Stimulated activated CD8-positive, alpha-beta memory T cell treated with anti-CD3 and anti-CD28 coated beads, Interleukin-7, amount 100 ng/mL, for 24 hours (primary cell): ENCODE data around the gene MRPS31.
"Not testable (repeated sequence)": the region's sequence is repeated elsewhere in the genome, so short reads cannot be mapped to it uniquely, and the experiment has no call there.

Experiments used
- DNase-seq: peaks from one replicate; pipeline ENCODE4 v3.0.0-alpha.2; 2020; ENCODE audit warnings: low read depth

Gene MRPS31

DNA sequence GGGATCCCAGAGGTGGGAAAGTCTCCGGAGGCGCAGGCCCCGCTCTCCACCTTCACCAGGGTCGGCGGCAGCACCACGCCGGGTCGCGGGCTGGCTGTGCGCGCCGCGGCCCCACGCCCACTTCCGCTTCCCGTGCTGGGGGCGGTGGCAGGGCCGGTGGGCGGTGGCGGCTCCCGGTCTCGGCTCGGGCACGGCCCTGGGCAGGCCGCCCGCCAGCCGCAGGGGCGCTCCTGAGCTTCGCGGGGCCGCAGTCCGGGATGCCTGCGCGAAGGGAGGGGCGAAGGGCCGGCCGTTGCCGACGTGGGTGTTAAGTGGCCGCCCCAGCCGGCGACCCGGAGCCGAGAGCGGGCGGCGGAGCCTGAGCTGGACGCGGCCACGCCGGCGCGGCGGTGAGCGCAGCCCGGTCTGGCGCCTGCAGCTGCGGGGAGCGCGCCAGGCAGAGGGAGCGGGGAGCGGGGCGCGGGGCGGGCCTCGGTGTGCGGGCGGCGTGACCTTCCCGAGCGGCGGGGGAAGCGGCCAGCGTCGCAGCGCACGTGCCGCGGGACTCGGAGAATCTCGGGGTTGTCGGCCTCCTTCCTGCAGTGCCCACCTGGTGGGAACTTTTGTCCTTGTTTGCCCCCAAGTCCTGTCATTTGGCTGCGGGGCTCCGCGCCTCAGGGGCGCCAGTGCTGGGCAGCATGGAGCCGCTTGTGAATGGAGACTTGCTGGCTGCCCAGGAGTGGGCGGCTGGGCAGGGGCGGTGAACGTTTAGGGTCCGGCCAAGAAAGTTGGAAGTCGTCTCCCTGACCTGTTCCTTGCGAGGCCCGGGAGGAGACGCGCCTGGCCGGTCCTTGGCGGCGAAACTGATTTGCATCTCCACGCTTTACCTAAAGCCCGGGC is 18.5 kb upstream of the MRPS31 start, which contains the start of gene SLC25A15:
Gene SLC25A15, plus strand, starts transcription at position 337 of the 879 bp plus-strand sequence. CDS start 3,616 bp downstream, outside the sequence.
- DNase-seq = peak; percentile 40

DNA sequence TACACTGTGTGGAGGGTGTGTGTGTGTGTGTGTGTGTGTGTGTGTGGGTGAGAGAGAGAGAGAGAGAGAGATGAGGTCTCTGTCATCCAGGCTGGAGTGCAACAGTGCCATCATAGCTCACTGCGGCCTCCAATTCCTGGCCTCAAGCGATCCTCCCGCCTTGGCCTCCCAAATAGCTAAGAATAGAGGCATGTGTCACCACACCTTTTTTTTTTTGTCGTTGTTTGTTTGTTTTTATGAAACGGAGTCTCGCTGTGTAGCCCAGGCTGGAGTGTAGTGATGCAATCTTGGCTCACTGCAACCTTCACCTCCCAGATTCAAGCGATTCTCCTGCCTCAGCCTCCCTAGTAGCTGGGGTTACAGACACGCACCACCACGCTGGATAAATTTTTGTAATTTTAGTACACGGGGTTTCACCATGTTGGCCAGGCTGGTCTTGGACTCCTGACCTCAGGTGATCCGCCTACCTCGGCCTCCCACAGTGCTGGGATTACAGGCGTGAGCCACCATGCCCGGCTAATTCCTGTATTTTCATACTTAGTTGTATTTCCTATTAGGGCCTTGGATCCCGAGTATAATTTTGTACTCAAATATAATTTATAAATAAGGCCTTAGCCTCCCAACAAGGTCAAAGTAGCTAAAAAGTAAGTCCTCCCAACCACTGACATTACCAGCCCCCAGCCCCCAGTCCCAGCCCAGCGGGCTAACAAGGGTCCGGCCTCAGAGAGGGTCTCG is 17.7 kb upstream of the MRPS31 start:
- DNase-seq = not testable (repeated sequence)

DNA sequence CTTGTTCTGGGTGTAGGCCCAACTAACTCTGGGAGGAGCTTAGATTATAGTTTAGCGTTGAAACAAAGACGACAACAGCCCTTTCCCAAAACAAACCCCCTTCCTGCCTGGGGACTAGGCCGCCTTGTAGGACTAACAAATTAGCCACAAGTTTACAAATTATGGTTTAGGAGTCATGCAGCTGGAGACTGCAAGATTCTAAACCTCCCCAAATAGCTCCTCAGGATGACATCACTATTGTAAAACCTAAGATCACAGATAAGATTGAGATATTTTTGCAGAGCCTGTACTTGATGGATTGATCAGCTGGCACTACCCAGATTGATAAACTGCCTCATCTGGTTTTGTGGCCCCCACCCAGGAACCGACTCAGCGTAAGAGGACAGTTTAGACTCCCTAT is 16.1 kb upstream of the MRPS31 start:
- no peak for DNase-seq

DNA sequence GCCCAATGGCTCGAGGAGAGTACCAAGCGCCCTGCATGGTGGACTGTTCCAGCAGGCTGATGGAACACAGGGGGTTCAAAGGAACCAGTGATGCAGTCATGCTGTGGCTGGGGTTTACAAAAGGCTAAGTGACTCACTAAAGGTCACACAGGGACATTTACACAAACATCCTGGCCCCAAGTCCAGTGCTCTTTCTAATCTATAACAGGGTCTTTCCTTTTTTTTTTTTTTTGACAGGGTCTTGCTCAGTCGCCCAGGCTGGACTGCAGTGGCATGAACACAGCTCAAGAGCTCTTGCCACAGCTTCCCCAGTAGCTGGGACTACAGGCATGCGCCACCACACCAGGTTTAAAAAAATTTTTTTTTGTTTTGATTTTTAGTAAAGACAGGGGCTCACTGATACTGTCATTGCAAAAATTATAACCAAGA is 15.6 kb upstream of the MRPS31 start:
- DNase-seq = no peak

DNA sequence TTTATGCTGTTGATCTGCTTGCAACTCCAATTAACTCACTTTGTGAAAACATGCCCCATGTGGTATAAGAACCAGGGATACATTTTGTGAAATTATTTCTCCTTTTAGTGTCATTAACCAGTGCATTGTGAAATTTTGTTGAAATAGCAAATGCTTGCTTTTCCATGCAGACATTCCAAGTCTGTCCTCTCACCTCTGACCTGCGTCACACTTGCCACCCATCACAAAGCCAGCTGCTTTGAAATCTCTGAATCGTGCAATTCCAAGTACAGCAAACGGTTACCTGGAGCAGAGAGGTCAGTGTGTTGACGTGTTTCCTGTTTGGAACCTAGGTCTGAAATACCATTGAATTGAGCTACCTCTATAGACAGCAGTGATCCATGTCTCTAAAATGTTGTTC is 13.6 kb upstream of the MRPS31 start:
- no peak for DNase-seq

DNA sequence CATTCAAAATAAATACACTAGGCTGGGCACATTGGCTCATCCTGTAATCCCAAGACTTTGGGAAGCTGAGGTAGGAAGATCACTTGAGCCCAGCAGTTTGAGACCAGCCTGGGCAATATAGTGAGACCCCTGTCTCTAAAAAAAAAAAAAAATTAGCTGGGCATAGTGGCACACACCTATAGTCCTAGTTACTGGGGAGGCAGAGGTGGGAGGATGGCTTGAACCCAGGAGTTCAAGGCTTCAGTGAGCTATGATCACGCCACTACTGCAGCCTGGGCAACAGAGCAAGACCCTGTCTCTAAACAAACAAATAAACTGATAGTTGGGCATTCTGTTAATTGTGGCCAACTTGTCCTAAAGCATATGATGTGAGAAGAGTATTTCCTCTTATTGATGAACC is 12.0 kb upstream of the MRPS31 start:
- not testable (repeated sequence) for DNase-seq

DNA sequence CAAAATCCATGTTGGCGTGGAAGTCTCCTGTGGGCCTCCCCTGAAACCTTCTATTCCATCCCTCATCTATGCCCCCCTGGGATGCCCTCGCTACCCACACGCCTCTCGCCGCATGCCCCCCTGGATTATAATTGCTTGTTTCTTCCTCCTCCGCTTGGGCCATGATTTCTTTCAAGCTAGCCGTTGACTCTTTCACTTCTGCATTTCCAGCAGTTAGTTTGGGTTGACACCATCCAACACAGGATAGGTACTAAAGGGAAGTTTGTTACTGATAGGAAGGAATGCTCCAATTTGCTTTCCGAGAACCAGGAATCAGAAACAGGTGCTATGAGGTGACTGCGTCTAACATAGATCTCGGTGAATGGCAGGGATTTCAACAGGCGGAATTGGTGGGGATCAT is 10.7 kb upstream of the MRPS31 start:
- DNase-seq = no peak

DNA sequence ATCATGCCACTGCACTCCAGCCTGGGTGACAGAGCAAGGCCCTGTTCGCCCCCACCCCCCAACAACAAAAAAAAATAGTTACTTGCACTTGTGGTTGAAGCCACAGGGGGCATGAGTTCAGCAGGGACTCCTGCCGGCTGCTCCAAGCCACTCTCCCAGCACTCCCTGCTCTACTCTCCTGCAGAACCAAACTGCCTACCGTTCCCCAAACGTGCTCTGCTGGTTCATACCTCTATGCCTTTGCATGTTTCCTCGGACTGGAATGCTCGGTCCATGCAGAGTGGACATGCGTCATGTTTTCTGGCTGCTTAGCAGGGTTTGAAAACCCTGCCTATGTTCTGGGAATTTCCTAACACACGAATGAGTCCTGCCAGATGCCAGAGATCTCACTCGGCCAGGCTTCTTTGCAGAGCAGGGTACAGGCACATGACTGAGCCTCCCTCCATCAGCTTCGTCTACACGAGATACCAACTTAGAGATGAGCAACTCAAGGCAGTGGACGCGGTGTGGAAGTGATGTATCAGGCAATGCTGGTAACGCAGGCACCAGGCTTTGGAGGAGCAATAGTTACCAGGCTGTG is 9.9 kb upstream of the MRPS31 start:
- DNase-seq = no peak

DNA sequence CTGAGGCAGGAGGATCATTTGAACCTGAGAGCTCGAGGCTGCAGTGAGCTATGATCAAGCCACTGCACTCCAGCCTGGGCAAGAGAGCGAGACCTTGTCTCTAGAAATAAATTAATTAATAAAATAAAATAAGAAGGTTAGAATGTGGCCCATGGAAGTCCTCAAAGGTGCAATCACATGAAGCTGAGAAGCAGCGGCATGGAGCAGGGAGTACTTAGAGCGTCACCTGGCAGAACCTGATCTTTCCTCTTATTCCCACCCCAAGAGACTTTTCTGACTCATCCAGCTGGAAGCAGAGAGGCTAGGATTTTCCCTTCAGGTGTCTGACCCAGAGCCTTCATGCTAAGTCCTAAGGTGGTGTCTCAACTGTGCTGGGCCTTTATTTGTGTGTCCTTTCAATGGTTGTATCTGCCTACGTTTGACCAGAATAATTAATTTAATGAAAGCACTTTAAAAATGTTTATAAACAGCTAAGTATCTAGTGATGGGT is 8.9 kb upstream of the MRPS31 start:
- no peak for DNase-seq

DNA sequence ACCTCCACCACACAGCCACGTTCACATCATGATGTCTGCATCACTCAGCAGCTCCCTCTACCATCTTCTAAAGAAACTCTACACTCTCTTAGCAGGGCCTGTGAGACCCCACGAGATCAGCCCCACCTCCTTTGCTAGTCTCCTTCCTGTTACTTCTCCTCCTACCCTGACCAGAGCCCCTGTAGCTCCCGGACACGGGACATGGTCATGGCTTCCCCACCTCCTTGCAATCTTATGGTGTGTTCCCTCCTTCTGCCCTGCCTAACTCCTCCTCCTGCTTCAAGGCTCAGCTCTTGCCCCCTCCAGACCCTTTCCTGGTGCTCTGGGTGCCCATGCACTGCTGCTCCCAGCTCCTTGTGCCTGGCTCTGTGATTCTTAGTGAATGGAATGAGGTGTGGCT is 8.1 kb upstream of the MRPS31 start:
- no peak for DNase-seq

DNA sequence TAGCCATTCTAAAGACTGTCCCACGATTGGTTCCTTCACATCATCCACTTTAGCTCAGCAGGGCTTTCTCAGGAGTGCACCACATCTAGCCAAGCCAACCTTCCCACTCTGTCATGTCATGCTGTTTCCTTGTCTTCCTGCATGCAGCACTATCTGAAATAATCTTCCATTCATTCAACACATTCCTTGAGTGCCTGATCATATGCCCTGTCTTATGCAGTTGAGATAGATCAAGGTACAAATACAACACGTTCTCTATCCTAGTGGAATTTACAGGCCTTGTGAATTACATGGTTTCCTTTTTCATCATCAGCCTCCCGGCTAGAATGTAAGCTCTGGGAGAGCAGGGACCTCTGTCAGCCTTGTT is 6.8 kb upstream of the MRPS31 start:
- DNase-seq = no peak

DNA sequence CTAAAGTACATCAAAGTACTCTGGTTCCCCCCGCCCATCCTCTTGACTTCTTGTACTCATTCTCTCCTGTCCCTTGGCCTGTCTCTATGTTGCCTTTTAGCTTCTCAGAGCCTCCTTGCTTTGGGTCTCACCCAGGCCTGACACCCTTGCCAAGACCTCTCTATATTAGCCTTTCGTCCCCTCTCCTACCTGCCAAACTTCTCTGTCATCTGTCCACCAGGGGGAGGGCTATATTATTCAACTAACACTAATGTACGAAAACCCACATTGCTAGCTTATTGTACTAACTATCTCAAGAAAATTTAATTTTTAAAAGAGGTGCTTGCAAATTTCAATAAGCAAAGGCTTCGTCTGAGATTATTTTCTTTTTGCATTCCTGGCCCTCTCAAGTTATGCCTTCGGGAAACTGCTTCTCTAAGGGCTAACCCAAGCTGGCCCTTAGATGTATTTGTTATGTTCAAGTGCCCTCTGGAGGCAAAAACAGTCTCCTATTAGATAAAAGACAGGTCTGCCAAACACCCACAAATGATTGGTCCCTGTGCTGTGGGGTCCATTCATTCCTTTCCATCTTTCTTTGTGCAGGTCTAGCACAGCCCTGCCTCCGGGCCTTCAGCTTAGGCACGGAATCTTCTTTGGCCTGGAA is 6.3 kb upstream of the MRPS31 start:
- DNase-seq = no peak

DNA sequence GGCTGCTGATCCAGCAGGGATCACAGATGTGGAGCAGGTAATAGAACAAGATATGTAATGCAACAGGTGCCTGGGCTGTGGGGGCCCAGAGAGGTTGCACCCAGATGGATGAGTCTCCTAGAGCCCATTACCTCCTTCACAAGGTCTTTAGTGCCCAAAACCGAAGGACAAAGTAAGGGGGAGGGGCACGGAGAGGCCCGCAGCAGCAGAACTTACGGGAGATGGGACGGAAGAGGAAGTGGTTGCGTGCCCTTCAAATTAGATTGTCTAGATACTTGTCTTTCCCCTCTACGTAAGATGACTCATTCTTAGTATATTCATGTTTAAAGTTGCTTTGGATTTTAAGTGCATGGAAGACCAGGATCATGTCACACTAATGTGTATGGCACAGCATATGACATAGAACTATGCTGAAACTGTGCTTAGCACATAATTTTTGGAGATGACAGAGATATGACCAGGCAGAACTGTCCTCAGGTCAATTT is 5.7 kb upstream of the MRPS31 start:
- peak; percentile 19 for DNase-seq

DNA sequence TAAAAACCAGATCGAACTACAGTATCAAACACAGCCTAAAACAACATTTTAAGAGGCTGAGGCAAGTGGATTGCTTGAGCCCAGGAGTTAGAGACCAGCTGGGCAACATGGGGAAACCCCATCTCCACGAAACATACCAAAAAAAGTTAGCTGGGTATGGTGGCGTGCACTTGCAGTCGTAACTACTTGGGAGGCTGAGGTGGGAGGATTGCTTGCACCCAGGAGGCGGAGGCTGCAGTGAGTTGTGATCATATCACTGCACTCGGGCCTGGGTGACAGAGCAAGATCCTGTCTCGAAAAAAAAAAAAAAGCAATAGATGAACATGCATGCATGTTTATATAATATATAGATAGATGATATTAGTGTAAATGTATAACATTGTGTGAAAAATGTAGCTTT is 5.2 kb upstream of the MRPS31 start:
- DNase-seq = no peak

DNA sequence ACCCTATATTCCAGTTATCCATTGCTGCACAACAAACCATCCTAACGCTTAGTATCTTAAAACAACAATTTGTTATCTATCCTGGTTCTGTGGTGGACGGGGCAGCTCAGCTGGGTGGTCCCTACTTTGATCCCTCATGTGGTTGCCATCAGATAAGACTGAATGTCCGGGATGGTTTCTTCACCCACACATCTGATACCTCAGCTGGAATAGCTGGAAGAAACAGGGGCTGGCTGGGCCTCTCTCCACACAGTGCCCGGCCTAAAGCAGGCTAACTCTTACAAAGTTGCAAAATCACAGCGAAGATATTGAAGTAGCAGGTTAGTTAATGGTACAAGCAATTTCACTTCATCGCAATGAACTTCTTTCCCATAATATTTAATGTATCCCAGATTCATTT is 3.7 kb upstream of the MRPS31 start:
- DNase-seq = no peak

DNA sequence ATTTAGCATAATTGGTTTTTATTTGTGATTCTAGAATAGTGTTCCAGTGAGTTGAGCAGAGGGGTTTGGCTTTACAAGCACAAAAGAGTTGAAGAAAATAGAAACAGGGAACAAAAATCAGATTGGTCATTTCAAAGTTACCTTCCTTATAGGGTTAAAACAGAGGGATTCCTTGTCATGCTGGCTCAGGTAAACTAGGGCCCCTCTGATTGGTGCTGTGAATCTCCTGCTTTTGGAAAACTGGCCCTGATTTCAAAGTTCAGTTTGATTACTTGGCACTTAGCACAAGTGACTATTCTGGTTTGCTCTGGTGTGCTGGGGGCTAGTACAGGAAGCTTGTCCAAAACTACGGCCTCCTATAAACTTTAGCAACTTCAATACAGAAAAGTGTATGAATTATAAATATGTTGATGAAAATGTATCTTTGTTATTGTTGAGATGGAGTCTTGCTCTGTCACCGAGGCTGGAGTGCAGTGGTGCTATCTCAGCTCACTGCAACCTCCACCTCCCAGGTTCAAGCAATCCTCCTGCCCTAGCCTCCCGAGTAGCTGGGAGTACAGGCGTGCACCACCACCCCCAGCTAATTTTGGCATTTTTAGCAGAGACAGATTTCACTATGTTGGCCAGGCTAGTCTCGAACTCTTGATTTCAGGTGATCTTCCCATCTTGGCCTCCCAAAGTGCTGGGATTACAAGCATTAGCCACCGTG is 1.9 kb upstream of the MRPS31 start:
- DNase-seq = no peak

DNA sequence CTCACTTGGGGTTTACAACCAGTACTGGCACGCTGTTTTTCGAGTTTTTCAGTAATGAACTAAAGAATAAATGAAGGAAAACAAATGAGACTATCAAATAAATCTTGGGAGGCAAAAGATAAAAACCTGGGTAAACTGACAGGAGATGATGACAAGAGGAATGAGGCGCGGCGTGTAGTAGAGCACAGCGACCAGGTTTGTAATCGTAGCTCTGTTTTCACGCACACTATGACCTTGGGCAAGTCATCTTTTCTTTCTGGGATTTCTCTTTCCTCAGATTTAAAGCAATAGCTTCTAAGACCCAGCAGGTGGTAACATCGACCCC is 419 bp downstream of the MRPS31 start:
- no peak for DNase-seq

DNA sequence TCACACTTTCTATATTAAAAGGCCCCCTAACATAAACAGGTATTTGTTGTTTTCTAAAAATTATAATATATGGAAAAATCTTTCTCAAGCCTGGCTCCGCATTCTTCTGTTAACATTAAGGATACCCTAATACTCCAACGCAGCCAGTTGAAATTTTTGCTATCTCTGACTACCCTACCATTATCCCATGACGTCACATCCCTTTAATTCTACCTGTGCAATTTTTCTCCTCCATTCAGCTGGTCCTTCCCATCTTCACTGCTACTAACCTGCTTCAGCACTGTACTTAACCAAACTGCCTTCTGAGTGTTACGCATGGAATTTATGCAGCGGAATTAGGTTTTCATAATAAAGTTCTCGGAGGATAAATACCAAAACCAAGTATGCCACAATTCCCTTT is 1.0 kb downstream of the MRPS31 start:
- DNase-seq = no peak

DNA sequence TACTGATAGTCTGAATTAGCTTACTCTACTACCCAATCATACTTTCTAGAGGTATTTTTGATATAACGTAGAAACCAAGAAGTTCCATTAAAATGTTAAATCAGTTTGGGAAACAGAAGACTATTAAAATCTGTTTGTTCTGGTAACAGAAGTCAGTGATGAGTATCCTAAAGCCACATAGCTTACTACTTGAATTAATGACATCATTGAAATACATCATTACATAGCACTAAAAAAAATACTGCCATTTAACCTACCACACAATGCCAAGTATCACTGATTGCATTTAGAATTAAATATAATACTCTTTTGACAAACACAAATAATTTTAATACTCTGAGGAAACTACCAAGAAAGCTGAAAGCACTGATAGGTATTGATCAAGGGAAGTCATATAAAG is 5.4 kb downstream of the MRPS31 start:
- no peak for DNase-seq

DNA sequence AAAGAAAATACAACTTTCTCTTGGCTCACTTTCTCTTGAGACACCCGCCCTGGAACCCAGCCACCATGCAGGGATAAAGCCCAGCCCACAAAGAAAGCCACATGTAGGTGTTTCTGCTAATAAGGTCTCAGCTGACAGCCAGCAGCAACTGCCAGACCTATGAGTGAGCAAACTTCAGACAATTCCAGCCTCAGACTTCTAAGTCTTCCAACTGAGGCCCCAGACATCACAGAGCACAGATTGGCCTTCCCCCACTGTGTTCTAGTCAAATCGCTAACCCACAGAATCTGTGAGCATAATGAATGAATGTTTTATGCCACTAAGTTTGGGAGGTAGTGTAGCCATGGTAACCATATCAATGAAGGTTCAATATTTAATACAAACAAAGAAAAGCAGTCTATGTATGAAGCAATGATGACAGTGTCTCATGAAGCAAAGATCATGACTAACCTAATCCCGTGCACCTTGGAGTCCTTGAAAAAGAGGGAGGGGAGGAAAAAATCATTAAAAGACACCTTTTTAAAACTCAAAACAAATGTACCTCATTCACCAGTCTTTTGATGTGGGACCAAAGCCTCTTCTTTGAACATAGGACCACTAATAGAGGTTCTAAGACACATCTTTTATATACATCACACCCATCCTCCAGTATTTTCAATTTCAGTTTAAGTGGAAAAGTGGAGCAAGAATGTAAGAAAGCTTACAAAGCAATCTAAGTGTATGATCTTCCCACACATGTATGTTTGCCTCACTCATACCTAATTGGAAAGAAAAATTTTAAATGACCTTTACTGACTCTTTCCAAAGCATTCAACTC is 6.2 kb downstream of the MRPS31 start:
- DNase-seq = no peak

DNA sequence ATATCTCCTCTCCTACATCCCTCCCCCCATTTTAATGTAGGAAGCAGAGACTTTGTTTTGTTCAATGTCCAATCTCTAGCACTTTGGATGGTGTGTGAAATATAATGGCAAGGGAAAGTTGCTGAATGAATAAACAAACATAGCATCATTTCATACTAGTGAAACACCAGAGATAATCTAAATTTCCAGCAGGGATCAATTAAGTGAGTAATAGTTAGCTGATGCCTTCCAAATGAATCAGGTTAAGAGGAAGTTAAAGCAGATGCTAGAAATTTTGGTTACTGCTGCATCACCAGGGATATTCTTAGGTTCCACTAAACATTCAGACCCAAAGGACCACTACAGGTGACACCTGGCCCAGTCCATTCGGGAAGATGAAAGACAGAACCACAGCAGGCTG is 8.1 kb downstream of the MRPS31 start:
- no peak for DNase-seq
